NCI-H774 (cell line): ENCODE results near the gene SMARCD1.
A peak's percentile ranks its signal among the peaks of the same experiment; 100 is the strongest.

Experiments used
- DNase-seq: peaks from one replicate; lab custom pipeline; 2025; lab: John Stamatoyannopoulos, UW

The SMARCD1 gene

DNA sequence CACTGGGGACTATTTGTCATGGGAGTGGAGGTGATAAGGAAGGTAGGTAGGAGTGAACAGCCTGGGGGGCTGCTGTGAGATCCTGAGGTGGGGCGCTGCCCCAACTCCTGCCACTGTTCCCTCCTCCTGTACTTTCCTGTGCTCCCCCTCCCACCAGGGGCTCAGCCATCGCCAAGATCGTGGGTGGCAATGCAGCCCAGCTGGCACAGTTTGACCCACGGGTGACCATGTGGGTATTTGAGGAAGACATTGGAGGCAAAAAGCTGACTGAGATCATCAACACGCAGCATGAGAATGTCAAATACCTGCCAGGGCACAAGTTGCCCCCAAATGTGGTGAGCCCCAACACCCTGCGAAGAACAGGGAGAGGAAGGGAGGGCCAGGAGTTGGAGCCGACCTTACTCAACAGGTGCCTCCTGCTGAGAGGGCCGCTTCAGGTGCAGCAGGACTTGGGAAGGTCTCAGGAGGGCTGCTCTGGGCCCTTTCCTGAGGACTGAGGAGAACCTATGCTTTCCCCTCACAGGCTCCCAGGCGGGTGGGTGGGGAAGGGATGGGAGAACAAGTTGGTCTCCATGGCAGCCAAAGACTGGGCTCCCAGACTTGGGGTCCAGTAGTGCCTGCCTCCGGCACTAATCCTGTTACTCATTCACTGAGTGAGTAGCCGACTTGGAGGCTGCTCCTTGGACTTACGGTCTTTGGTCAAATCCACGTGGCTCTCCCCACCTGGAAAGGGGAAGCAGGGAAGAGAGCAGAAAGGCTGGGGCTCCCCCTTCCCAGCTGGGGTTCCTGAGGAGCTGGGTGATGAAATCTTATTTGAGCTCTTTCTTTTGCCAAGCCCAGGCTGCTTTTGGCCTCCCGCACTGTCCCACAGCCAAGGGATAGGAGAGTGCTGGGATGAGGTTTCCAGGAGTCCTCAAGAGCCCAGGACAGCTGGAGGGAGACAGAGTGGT is 19.6 kb downstream of the SMARCD1 start:
- DNase-seq: no peak

GRCh38 chr12:50105913-50106450 is 20.8 kb downstream of the SMARCD1 start:
- DNase-seq: no peak

- DNase-seq: no peak
Measured at GRCh38 chr12:50106907-50107306, 21.8 kb downstream of the SMARCD1 start.

DNA sequence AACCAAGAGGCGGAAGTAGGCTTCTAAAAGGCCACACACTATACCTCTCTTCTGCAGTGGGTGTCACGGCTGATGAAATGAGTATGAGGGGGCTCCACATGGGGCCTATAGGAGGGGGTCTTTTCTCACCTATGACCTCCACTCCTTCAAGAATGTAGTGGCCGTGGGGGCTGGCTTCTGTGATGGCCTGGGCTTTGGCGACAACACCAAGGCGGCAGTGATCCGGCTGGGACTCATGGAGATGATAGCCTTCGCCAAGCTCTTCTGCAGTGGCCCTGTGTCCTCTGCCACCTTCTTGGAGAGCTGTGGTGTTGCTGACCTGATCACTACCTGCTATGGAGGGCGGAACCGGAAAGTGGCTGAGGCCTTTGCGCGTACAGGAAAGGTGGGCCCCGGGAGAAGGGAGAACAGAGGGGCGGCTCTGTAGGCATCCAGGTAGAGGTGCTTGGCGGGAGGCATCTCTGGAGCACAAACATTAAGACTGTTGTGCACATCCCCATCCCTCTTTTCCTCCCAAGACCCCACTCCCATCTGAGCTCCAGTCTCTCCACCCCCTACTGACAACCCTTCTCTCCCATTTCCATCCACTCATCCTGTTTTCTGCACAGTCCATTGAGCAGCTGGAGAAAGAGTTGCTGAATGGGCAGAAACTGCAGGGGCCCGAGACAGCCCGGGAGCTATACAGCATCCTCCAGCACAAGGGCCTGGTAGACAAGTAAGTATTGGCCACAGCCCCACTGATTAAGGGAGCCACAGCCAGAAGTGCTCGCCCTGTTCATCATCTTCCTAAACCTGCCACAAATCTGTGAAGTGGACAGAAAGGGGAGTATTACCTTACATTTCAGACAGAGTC is 22.5 kb downstream of the SMARCD1 start:
- DNase-seq: no peak

DNA sequence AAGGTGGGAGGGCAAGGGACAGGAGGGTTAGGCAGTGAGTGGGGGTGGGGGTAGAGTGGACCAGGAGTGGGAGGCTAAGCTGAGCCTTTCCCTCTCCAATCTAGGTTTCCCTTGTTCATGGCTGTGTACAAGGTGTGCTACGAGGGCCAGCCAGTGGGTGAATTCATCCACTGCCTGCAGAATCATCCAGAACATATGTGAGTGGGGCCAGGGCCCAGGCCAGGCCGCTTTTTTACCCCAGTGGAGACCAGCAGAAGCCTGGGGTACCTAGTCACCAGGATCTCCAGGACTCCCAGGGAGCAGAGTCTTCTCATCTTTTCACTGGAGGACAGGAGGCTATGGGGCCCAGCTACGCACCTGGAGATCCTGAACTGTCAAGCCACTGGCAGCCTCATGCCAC is 24.2 kb downstream of the SMARCD1 start:
- no peak for DNase-seq

GRCh38 chr12:50110127-50110761 is 25.1 kb downstream of the SMARCD1 start:
- no peak for DNase-seq

DNA sequence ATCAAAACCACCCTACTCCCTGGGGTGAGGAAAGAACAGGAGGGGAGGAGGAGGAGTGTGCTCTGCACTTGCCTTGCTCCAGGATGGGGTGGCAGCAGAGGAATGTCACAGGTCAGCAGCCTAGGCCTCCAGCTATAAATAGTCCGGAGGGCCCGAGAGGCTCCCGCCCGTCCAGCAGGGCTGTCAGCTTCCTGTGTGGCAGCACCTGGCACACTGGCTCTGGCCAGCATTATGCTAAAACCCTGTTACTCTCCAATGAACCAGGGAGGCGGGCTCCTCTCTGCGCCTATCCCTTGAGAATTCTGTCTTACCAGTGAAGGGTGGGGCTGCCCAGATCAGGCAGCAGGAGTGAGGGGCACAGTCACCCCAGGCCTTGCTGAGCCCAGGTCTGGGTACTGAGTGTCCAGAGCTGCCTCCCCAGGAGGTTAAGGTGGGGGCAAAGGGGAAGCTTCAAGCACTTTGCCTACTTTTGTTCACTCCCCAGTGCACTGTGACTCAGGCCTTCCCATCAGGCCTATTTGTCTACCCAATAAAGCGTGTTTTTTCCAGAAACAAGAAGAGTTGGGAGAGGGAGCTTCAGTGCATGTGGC is 25.7 kb downstream of the SMARCD1 start:
- DNase-seq: peak; percentile 41

DNA sequence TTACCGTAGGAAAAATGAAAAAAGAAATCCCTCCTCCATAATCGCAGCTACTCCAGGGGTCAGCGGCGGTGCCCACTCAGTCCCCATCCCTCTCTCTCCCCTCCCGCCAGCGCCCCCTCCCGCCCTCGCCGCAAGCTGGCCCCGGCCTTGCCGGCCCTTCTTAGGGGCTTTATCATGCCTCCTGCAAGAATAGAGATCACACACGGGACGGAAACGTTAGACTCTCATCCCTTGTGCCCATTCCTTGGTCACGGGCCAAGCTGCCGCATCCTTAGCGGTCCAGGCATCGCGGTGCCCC is 26.2 kb downstream of the SMARCD1 start:
- DNase-seq: no peak

DNA sequence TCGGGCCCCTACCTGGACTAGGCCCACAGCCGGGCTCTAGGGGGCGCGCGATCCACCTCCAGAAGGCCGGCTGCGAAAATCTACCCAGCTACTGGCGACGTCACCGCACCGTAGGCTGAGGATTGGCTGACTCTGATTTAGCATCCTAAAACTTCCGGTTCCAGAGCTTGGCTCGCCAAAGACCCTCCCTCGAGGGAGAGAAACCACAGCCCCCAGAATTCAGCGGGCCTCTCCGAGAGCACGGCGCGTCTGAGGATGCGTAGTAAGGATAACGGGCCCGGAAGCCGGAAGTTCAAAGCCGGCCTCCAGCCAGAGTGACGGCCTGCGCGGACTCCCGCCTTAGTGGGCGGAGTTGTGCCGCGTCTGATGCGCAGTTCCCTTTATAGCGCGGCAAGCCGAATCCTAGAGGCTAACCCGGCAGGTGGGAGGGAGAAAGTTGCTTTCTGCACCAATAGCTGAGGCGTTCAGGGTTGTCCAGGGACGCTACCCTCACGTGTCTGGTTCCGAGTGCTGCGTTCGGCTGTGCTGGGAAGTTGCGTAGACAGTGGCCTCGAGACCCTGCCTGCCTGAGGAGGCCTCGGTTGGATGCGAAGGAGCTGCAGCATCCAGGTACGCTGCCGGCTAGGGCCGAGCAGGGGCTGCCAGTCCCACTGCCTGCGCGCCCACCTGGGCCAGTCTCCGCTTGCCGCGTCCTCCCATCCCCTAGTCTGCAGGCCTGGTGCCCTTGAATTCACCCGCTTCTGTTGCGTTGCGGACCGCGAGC is 26.7 kb downstream of the SMARCD1 start, which contains the start of gene COX14:
COX14 (plus strand) TSS at position 544 of the 763 bp plus-strand sequence. CDS start 7,808 bp downstream, outside the sequence.
- peak; percentile 100 for DNase-seq

DNA sequence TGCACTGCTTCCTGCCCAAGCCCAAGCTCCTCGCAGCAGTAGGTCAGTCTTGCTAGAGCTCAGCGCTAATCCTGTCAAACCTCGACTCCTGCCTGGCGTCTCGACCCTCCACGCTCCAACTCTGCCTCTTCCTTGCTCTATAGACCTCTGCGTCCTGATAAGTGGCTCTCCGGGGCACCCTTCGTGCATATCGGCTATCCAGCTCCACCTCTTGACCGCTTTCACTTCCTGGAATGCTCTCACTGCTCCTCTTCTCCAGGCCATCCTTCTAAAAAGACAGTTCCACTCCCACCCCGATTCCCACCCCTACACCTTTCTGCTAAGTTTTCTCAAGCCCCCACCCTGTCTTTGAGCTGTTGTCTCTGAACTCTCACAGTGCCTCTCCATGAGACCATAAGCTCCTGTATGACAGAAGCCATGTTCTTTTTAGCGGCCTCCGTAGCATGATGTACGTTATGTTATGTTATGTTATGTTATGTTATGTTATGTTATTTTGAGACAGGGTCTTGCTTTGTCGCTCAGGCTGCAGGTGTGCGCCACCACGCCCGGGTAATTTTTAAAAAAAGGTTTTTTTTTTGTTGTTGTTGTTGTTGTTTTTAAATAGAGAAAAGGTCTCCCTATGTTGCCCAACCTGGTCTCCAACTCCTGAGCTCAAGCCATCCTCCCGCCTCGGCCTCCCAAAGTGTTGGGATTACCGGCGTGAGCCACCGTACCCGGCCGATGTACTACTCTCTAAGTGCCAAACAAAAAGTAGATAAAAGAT is 27.5 kb downstream of the SMARCD1 start:
- peak; percentile 66 for DNase-seq

- no peak for DNase-seq
Measured at GRCh38 chr12:50117057-50117622, 32.0 kb downstream of the SMARCD1 start.

- no peak for DNase-seq
Measured at GRCh38 chr12:50119387-50119786, 34.2 kb downstream of the SMARCD1 start.

- no peak for DNase-seq
Measured at GRCh38 chr12:50120521-50120920, 35.4 kb downstream of the SMARCD1 start.

GRCh38 chr12:50120953-50121352 is 35.8 kb downstream of the SMARCD1 start:
- DNase-seq: no peak

DNA sequence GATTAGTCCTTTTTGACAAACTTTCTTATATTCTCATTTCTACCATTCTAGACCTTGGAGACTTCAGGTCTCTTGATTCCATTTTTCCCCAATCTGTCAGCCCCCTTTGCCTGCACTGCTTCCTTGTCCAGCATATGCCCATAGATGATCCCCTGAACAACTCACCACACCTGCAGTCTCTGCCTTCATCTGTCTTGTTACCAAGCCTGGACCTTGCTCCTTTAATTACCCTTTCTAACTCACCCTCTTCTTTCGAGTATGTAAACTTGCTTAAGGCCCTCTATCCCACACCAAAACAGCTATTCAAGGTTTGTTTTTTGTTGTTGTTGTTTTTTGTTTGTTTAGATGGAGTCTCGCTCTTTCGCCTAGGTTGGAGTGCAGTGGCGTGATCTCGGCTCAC is 36.5 kb downstream of the SMARCD1 start:
- DNase-seq: no peak

DNA sequence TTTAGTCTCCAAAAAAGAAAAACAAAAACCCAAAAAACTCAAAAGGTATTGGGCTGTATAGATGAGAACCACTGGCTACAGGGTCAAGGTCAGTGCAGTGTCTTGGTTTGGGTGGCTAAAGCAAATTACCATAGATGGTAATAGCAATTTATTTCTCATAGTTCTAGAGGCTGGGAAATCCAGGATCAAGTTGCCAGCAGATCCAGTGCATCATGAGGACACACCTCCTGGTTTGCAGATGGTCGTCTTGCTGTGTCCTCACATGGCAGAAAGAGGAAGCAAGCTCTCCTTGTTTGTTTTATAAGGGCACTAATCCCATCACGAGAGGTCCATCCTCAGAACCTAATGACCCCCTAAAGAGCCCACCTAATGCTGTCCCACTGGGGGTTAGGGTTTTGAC is 38.1 kb downstream of the SMARCD1 start:
- no peak for DNase-seq

DNA sequence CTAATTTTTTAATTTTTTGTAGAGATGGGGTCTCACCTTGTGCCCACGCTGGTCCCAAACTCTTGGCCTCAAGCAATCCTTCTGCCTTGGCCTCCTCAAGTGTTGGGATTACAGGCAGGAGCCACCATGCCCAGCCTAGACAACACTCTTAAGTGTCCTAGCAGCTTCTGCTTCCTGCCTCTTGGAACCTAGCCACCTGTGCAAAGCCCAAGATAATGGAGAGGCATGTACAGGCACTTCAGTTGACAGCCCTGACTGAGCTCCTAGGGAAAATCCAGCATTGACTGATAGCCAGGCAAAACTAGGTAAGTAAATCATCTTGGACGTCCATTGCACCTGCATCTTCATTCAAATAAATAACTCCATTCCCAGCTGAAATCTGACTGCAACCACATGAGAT is 42.4 kb downstream of the SMARCD1 start:
- DNase-seq: peak; percentile 63

GRCh38 chr12:50129290-50129689 is 44.1 kb downstream of the SMARCD1 start:
- no peak for DNase-seq

GRCh38 chr12:50132505-50133135 is 47.5 kb downstream of the SMARCD1 start:
- DNase-seq: no peak
